ENCODE results near the gene LDLR.
A peak's percentile ranks its signal among the peaks of the same experiment; 100 is the strongest.

DNA sequence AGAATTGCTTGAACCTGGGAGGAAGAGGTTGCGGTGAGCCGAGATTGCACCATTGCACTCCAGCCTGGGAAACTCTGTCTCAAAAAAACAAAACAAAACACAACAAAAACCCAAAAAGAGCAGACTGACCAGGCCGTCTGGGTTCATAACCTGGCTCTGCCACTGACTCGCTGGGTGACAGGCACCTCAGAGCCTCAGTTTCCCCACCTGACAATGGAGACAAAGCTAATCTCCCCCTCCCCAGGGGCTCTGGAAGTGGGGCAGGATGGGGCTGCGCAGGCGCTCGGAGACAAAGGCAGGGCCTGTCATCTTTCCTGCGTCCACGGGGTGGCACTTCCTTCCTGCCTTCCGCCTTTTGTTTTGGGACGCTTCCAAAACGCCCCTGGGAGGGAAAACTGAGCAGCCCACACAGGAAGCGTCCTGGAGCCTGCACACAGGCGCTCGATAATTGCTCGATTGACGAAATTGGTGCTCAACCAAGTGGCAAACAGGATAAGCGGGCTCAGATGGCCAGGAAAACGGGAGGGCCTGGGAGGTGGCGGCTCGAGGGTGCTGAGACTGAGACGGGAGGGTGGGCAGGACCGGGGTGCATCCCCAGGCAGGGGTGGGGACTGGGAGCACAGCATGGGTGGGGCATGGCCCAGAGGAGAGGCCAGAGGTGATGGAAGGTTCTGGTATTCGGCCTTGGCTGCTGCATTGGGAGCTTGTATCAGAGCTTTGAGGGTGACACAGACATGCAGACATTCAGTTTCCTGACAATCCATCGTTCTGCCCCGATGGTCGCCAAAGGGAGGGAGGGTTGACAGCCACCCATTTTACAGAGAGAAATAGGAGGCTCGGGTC, 48.5 kb downstream of the LDLR start:
- TF ChIP-seq, protein P1, sequence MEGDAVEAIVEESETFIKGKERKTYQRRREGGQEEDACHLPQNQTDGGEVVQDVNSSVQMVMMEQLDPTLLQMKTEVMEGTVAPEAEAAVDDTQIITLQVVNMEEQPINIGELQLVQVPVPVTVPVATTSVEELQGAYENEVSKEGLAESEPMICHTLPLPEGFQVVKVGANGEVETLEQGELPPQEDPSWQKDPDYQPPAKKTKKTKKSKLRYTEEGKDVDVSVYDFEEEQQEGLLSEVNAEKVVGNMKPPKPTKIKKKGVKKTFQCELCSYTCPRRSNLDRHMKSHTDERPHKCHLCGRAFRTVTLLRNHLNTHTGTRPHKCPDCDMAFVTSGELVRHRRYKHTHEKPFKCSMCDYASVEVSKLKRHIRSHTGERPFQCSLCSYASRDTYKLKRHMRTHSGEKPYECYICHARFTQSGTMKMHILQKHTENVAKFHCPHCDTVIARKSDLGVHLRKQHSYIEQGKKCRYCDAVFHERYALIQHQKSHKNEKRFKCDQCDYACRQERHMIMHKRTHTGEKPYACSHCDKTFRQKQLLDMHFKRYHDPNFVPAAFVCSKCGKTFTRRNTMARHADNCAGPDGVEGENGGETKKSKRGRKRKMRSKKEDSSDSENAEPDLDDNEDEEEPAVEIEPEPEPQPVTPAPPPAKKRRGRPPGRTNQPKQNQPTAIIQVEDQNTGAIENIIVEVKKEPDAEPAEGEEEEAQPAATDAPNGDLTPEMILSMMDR (conservative IDR thresholded peaks at IDR 0.05 in 1 of 2, IDR thresholded peaks at IDR 0.05 in 1 of 2; ENCODE audit: low read depth in 1 of 2, low read length in 2 of 2): peak; percentile 76 to 83
- no peak for TF ChIP-seq EZH2 (IDR thresholded peaks at IDR 0.05; ENCODE audit: low read length, missing control alignments)
